T1000 (cell line): ENCODE data around the gene GRK6.

Experiments used
- DNase-seq: peaks from one replicate; lab custom pipeline; 2025; ENCODE audit warnings: mixed read lengths; lab: John Stamatoyannopoulos, UW

The GRK6 gene

GRCh38 chr5:177427211-177427822, 841 bp downstream of the GRK6 start:
- DNase-seq, result no peak

GRCh38 chr5:177427919-177428573, 1.6 kb downstream of the GRK6 start:
- no peak for DNase-seq

GRCh38 chr5:177428574-177429217, 2.2 kb downstream of the GRK6 start:
- no peak for DNase-seq

- DNase-seq, result no peak
Observed at GRCh38 chr5:177429248-177430040, 3.0 kb downstream of the GRK6 start.

DNA sequence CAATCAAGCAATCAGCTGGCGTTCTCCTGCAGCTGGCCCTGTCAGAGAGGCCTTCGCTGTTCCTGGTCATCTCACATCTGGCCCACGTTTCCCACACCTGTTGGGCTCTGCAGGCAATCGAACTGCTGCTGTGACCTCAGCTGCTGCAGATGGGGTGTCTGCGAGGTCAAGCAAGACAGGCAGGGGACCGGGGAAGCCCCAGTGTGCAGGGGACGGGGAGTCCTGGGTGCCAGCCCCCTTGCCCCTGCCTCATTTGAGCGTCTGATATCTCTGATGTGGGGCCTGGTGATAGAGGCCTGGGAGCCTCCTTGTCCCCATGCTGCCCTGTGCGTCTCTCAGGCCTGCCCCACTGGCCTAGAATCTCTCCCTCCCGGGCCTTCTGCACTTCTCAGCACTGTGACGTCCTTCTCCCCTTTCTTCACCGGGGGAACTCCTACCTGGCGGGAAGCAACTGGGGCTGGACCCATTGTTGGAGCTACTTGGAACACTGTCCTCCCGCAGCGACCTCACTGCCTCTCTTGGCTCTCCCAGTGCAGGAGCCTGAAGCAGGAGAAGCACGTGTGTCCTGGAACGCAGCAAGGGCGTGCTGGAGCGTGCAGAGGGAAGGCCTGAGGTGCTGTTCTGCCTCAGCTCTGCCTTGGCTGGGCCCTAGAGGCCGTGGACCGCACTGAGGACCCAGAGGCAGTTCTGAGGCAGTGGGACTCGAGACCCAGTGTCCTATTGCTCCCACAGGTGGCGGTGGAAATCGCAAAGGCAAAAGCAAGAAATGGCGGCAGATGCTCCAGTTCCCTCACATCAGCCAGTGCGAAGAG, 3.9 kb downstream of the GRK6 start:
- DNase-seq, result no peak

GRCh38 chr5:177430972-177431316, 4.5 kb downstream of the GRK6 start:
- no peak for DNase-seq

GRCh38 chr5:177431317-177432142, 5.1 kb downstream of the GRK6 start:
- DNase-seq, result no peak

- DNase-seq, result no peak
Observed at GRCh38 chr5:177432143-177432838, 5.8 kb downstream of the GRK6 start.

DNA sequence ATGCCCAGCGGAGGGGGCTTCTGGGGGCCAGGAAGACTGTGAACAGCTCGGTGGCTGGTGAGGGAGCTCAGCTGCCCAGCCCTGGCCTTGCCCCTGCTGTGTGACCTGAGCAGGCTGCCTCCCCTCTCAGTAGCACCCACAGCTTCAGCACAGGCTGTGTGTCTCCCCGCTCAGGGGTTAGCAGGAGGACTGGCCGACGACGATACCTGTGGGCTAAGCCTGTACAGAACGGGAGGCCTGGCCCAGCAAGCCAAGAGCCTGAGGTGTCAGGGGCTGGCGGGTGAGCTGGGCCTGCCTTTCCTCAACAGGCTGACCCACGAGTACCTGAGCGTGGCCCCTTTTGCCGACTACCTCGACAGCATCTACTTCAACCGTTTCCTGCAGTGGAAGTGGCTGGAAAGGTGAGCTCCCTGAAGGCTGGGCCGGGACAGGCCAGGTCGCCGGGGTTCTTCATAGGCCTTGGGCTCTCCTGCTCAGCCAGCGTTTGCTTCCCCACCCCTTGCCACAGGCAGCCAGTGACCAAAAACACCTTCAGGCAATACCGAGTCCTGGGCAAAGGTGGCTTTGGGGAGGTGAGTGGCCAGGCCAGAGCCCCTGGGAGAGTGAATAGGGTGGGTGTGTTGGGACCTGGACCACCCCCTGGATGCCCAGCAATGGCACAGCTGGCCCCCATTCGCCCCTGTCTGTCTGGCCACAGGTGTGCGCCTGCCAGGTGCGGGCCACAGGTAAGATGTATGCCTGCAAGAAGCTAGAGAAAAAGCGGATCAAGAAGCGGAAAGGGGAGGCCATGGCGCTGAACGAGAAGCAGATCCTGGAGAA, 6.6 kb downstream of the GRK6 start:
- DNase-seq, result no peak

- no peak for DNase-seq
Observed at GRCh38 chr5:177433658-177434217, 7.3 kb downstream of the GRK6 start.

- DNase-seq, result no peak
Observed at GRCh38 chr5:177434437-177434836, 8.0 kb downstream of the GRK6 start.

DNA sequence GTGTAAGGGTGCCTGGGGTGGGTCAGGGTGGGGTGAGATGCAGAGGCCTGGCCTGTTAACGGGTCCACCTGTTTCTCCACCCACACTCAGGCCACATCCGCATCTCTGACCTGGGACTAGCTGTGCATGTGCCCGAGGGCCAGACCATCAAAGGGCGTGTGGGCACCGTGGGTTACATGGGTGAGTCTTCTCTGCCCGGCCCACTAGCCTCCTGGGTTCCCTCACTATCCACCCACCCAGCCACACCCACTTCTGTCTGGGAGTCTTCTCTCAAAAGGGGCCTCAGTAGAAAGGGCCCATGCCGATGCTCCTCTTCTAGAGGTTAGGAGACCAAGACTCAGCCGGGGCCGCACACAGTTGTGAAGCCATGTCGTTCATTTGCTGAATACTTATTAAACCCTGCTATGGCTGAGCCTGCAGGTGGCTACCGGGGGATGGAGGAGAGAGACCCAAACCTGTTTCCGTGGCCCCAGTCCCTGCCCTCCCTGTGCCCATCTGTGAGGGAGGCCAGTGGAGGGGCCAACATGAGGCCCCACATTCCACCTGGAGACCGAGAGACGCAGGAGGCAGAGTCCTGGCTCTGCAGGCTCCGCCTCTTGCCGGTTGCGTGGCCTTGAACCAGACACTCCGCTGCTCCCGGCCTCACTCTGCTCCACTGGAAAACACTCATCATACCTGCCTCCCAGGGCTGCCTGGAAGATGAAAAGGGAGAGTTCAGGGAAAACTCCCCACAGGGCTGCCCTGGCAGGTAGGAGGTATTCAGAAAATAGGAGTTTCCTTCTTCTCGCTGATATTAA, 8.7 kb downstream of the GRK6 start:
- DNase-seq, result no peak

- no peak for DNase-seq
Observed at GRCh38 chr5:177435847-177436536, 9.5 kb downstream of the GRK6 start.

DNA sequence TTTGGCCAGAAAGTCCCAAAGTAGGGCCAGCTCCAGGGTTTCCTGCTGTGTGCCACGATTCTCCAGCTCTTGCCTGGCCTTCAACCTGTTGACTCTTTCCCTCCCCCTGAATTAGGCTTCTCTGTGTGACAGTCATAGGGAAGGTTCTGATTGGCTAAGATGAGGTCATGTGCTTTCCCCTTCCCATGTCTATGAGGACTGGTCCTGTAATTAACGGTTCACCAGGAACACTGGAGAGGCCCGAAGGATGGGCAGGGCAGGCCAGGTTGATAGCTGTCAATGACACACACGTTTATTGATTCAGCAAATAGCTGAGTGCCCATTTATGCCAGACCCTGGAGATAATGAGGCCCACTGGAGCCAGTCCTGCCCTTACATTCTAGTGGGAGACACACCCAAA, 11.1 kb downstream of the GRK6 start:
- DNase-seq, result no peak

- no peak for DNase-seq
Observed at GRCh38 chr5:177438468-177438867, 12.0 kb downstream of the GRK6 start.

DNA sequence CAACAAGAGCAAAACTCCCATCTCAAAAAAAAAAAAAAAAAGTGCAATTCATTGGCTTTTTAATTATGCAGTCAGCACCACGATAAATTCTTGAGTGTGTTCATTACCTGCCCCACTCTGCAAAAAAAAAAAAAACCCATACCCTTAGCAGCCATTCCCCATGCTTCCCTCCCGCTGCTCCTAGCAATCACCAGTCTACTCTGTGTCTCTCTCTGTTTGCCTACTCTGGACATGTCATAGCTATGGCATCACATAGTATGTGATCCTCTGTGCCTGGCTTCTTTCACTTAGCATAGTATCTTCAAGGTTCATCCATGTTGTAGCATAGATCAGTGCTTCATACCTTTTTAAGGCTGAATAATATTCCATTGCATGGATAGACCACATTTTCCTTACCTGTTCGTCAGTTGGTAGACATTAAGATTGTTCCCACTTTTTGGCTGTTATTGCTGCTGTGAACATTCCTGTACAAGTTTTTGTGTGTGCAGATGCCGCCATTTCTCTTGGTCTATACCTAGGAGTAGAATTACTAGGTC, 13.1 kb downstream of the GRK6 start:
- no peak for DNase-seq

DNA sequence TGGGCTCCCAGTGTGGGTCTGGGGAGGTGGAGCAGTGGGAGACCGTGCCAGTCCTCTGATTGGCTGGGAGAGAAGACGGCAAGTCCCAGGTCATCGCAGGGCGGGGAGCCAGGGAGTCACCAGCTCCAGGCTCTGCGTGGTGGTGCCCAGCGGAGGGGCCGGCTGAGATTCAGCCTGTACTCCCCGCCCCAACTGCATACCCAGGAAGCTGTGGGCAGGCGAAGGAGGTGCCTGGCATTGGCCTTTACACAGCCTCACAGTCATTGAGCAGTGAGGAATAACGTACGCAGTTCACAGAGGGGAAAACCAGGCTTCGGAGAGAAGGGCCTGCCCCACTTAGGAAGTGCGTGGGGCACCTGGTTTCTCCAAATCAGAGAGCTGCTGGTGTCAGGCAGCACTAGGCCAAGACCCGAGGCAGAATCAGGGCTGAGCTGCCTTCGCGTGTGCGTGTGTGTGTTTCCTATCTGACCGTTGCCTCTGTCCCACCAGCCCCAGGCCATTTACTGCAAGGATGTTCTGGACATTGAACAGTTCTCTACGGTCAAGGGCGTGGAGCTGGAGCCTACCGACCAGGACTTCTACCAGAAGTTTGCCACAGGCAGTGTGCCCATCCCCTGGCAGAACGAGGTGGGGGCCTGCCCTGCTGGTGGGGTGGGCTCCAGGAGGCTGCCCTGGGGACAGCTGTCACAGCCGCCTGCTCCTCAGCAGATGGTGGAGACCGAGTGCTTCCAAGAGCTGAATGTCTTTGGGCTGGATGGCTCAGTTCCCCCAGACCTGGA, 13.9 kb downstream of the GRK6 start:
- no peak for DNase-seq
